Tibial artery (tissue), 4 donors: ENCODE measurements around the gene MED16.

Experiments used
- DNase-seq, 2 donors: peaks; one replicate each; pipeline ENCODE4 v3.0.0-alpha.2; 2019
- H3K27ac ChIP-seq, 2 donors: fragments of 200-600 bp; sonication (generic) in 1 of 2; 1 replicate in 1 of 2; 2 replicates in 1 of 2; pipeline ENCODE4 v1.5.1; 2018 to 2019; ENCODE audit warnings: mild to moderate bottlenecking in 1 of 2
- H3K27me3 ChIP-seq, 2 donors: fragments of 200-600 bp; sonication (generic) in 1 of 2; one replicate each; pipeline versions ENCODE4 v1.5.1 to v1.6.0; 2016 to 2019
- H3K36me3 ChIP-seq, 3 donors: fragments of 200-600 bp; sonication (generic) in 2 of 3; one replicate each; pipeline ENCODE4 v1.5.1; 2016 to 2019; ENCODE audit warnings: mild to moderate bottlenecking in 2 of 3
- H3K4me1 ChIP-seq, 4 donors: fragments of 200-600 bp; sonication (generic) in 2 of 4; 1 replicate in 3 of 4; 2 replicates in 1 of 4; pipeline ENCODE4 v1.5.1; 2016 to 2019
- H3K4me3 ChIP-seq, 2 donors: fragments of 200-600 bp; sonication (generic) in 1 of 2; 1 replicate in 1 of 2; 2 replicates in 1 of 2; pipeline ENCODE4 v1.5.1; 2018 to 2019; ENCODE audit warnings: mild to moderate bottlenecking in 2 of 2
- H3K9me3 ChIP-seq, 3 donors: fragments of 200-600 bp; sonication (generic) in 1 of 3; one replicate each; pipeline ENCODE4 v1.5.1; 2016 to 2019
- CTCF ChIP-seq, 2 experiments: fragments of 200-600 bp in 1 of 2; fragments of 450-650 bp in 1 of 2; IDR thresholded peaks; one replicate each; pipeline ENCODE4 v1.5.1; 2017 to 2019; ENCODE audit warnings: antibody characterized with exemption in 2 of 2, mild to moderate bottlenecking in 1 of 2, moderate library complexity in 1 of 2
- intact Hi-C: fragments of 100-400 bp; cut with DNase I; formaldehyde crosslinking; loops from one replicate; pipeline ENCODE4 v1.15.0; 2023; ENCODE audit warnings: low total_unique reads

The MED16 gene

GRCh38 chr19:929203-929890 lies 36.4 kb upstream of the MED16 start:
- no peak for DNase-seq
- Histone ChIP-seq H3K4me3 (no peak overlapping the region), H3K27me3 (peaks cover 0 to 5% of the 10 kb centered on the region in 2 donors), H3K4me1 (peaks cover 0 to 47% (median 31%) of the 10 kb centered on the region in 4 donors), H3K9me3 (no peaks in the 10 kb centered on the region), H3K36me3 (no peaks in the 10 kb centered on the region), H3K27ac (no peak overlapping the region)
- TF ChIP-seq CTCF (IDR thresholded peaks at IDR 0.05) = no peak
- intact Hi-C loops = loop anchor here (10.0 kb wide), 1 partner anchor 175 kb away; the partner anchor contains the start of gene GPX4

GRCh38 chr19:928471-929202 lies 35.6 kb upstream of the MED16 start:
- Histone ChIP-seq H3K4me1 (peaks cover 0 to 41% (median 29%) of the 10 kb centered on the region in 4 donors), H3K27ac (no peak overlapping the region), H3K4me3 (no peak overlapping the region), H3K27me3 (peaks cover 0 to 7% of the 10 kb centered on the region in 2 donors), H3K9me3 (no peaks in the 10 kb centered on the region), H3K36me3 (no peaks in the 10 kb centered on the region)
- DNase-seq = no peak
- intact Hi-C loops = loop anchor here (10.0 kb wide), 1 partner anchor 176 kb away; the partner anchor contains the start of gene GPX4
- no peak for TF ChIP-seq CTCF (IDR thresholded peaks at IDR 0.05)

- peak overlapping the region; percentile 80 to 87 for H3K4me3 ChIP-seq
- peaks cover 0 to 37% (median 22%) of the 10 kb centered on the region in 4 donors for H3K4me1 ChIP-seq
- intact Hi-C loops = loop anchor here (10.0 kb wide), 1 partner anchor 177 kb away; the partner anchor contains the start of gene GPX4
- DNase-seq = no peak
- no peaks in the 10 kb centered on the region for H3K9me3 ChIP-seq
- H3K27ac ChIP-seq = peak overlapping the region; percentile 61 to 74
- no peak for TF ChIP-seq CTCF (IDR thresholded peaks at IDR 0.05)
- H3K27me3 ChIP-seq = peaks cover 0 to 7% of the 10 kb centered on the region in 2 donors
- no peaks in the 10 kb centered on the region for H3K36me3 ChIP-seq
These were observed 34.9 kb upstream of the MED16 start for GRCh38 chr19:927780-928401.

GRCh38 chr19:927351-927779 lies 34.4 kb upstream of the MED16 start:
- H3K9me3 ChIP-seq = no peaks in the 10 kb centered on the region
- H3K4me3 ChIP-seq = peak overlapping the region; percentile 80 to 87
- intact Hi-C loops = loop anchor here (10.0 kb wide), 1 partner anchor 177 kb away; the partner anchor contains the start of gene GPX4
- no peaks in the 10 kb centered on the region for H3K36me3 ChIP-seq
- H3K27ac ChIP-seq = peak overlapping the region; percentile 61 to 74
- TF ChIP-seq CTCF (IDR thresholded peaks at IDR 0.05) = no peak
- H3K27me3 ChIP-seq = peaks cover 0 to 7% of the 10 kb centered on the region in 2 donors
- peaks cover 0 to 32% (median 21%) of the 10 kb centered on the region in 4 donors for H3K4me1 ChIP-seq
- no peak for DNase-seq

GRCh38 chr19:926589-927350 lies 33.8 kb upstream of the MED16 start:
- intact Hi-C loops = loop anchor here (10.0 kb wide), 1 partner anchor 178 kb away; the partner anchor contains the start of gene GPX4
- no peak for TF ChIP-seq CTCF (IDR thresholded peaks at IDR 0.05)

More at GRCh38 chr19:926589-927350, 33.8 kb upstream of the MED16 start:
- Histone ChIP-seq H3K27me3 (peaks cover 0 to 7% of the 10 kb centered on the region in 2 donors), H3K27ac (peak overlapping the region; percentile 61 to 74), H3K9me3 (no peaks in the 10 kb centered on the region), H3K36me3 (no peaks in the 10 kb centered on the region), H3K4me1 (peaks cover 0 to 34% (median 21%) of the 10 kb centered on the region in 4 donors), H3K4me3 (peak overlapping the region; percentile 80 to 87)
- DNase-seq = peak; percentile 87 to 89
